Prostate gland (tissue), 2 donors: ENCODE data around the gene TEX2. TPM values are rescaled to one million over a fixed set of nuclear protein-coding genes. Genes with fewer than 3 reads are reported as not detected.

ENCODE experiments used
- DNase-seq: peaks from one replicate; pipeline ENCODE4 v3.0.0-alpha.2; 2019; ENCODE audit warnings: low spot score
- H3K27ac ChIP-seq, 2 donors: fragments of 200-600 bp; sonication (generic); 2 replicates each; pipeline ENCODE4 v1.5.1; 2017 to 2019
- H3K27me3 ChIP-seq: fragments of 200-600 bp; sonication (generic); replicated peaks from 2 replicates; pipeline ENCODE4 v1.5.1; 2019; ENCODE audit not compliant: insufficient read depth
- H3K36me3 ChIP-seq, 2 donors: fragments of 200-600 bp; sonication (generic); 1 replicate in 1 of 2; 2 replicates in 1 of 2; pipeline versions ENCODE4 v1.5.1 to v1.8.1; 2017 to 2019
- H3K4me1 ChIP-seq: fragments of 200-600 bp; sonication (generic); replicated peaks from 2 replicates; pipeline ENCODE4 v1.5.1; 2019
- H3K4me3 ChIP-seq, 2 donors: fragments of 200-600 bp; sonication (generic); 2 replicates each; pipeline ENCODE4 v1.5.1; 2017 to 2019
- H3K9me3 ChIP-seq: fragments of 200-600 bp; sonication (generic); 2 replicates; pipeline ENCODE4 v1.5.1; 2017
- POLR2A ChIP-seq: fragments of 450-650 bp; IDR thresholded peaks from one replicate; pipeline ENCODE4 v1.6.1; 2016; ENCODE audit warnings: antibody characterized with exemption, mild to moderate bottlenecking
- POLR2AphosphoS5 ChIP-seq: sonication (generic); formaldehyde crosslinking; IDR thresholded peaks from one replicate; pipeline ENCODE4 v1.6.1; 2017; ENCODE audit warnings: antibody characterized with exemption
- WGBS: methylation state at CpG from one replicate; pipeline ENCODE4 v1.1.5; 2018; 5-methylcytosine and 5-hydroxymethylcytosine counted together
- intact Hi-C: fragments of 100-400 bp; cut with DNase I; formaldehyde crosslinking; loops from one replicate; pipeline ENCODE4 v1.14.2; 2022
- total RNA-seq, 2 donors: library from RNA; depleted of rRNA; stranded (reverse); fragments of >200 nt; gene quantifications; one replicate each; pipeline ENCODE4 v1.1.0, GENCODE V29; 2016
- TF ChIP-seq, protein P1 (sequence below), 4 experiments: fragments of 200-600 bp in 2 of 4; fragments of 450-650 bp in 2 of 4; sonication (generic) in 2 of 4; IDR thresholded peaks; 1 replicate in 3 of 4; 2 replicates in 1 of 4; pipeline ENCODE4 v1.5.1; 2016 to 2019; ENCODE audit warnings: antibody characterized with exemption in 4 of 4, mild to moderate bottlenecking in 2 of 4, moderate library complexity in 2 of 4

TEX2 gene
- total RNA-seq, 2 donors from 2014 or later, result 31.3 to 43.8 TPM

DNA sequence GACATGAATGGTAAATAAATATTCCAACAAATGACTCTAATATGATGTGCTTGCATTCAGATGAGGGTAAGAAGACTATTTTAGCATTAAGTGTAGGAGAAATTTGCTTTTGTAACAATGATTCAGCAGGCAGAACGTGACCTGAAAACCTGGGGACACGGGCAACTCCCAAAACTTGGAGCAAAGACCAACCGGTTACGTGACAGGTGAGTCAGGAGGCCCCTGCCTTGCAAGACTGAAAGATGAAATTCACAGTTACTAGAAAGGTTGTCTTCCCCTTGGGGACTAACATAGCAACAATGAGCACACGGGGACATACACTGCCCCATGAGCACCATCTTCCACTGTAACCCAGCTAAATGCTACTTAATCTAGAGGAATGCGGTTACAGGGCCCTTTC, 99.6 kb downstream of the TEX2 start:
- no peak overlapping the region for H3K27ac ChIP-seq
- WGBS, result 81% methylated on average over 6 of the region's 6 CpGs
- TF ChIP-seq, protein P1, sequence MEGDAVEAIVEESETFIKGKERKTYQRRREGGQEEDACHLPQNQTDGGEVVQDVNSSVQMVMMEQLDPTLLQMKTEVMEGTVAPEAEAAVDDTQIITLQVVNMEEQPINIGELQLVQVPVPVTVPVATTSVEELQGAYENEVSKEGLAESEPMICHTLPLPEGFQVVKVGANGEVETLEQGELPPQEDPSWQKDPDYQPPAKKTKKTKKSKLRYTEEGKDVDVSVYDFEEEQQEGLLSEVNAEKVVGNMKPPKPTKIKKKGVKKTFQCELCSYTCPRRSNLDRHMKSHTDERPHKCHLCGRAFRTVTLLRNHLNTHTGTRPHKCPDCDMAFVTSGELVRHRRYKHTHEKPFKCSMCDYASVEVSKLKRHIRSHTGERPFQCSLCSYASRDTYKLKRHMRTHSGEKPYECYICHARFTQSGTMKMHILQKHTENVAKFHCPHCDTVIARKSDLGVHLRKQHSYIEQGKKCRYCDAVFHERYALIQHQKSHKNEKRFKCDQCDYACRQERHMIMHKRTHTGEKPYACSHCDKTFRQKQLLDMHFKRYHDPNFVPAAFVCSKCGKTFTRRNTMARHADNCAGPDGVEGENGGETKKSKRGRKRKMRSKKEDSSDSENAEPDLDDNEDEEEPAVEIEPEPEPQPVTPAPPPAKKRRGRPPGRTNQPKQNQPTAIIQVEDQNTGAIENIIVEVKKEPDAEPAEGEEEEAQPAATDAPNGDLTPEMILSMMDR (IDR thresholded peaks at IDR 0.05), result no peak
- TF ChIP-seq POLR2AphosphoS5, result no peak
- no peak for TF ChIP-seq POLR2A

DNA sequence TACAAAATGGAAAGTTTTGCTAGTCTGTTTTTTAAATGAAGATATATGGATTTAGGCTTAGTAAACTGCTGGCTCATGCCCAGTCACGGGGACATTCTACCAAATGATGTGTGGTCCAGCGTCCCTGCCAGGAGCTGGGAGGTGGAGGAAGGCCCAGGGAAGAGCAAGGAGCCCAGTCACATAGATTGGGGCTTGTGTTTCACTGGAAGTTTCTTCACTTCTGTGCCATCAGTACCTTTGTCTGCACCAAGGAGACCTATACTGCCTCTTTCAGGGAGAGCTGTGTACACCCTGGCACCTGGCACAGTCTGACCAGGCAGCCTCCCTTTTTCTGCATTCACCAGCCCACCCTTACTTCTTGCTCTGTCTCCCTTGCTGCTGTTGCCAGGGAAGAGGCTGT, 100.5 kb downstream of the TEX2 start:
- intact Hi-C loops, result no loop called here
- no peak overlapping the region for H3K4me3 ChIP-seq
- H3K9me3 ChIP-seq, result no peaks in the 10 kb centered on the region
- peaks cover 2% of the 10 kb centered on the region for H3K4me1 ChIP-seq
- DNase-seq, result no peak
- no peak for TF ChIP-seq POLR2A
- TF ChIP-seq, protein P1 (IDR thresholded peaks at IDR 0.05), result no peak
- no peak for TF ChIP-seq POLR2AphosphoS5
- WGBS, result 84% methylated on average over 2 of the region's 2 CpGs
- no peak overlapping the region for H3K27ac ChIP-seq
- no peaks in the 10 kb centered on the region for H3K36me3 ChIP-seq
- H3K27me3 ChIP-seq, result no peaks in the 10 kb centered on the region

More for the DNA sequence above, 99.6 kb downstream of the TEX2 start:
- DNase-seq, result no peak
- Histone ChIP-seq H3K4me3 (no peak overlapping the region), H3K4me1 (peaks cover 2% of the 10 kb centered on the region), H3K9me3 (no peaks in the 10 kb centered on the region), H3K36me3 (no peaks in the 10 kb centered on the region), H3K27me3 (no peaks in the 10 kb centered on the region)
- intact Hi-C loops, result no loop called here

DNA sequence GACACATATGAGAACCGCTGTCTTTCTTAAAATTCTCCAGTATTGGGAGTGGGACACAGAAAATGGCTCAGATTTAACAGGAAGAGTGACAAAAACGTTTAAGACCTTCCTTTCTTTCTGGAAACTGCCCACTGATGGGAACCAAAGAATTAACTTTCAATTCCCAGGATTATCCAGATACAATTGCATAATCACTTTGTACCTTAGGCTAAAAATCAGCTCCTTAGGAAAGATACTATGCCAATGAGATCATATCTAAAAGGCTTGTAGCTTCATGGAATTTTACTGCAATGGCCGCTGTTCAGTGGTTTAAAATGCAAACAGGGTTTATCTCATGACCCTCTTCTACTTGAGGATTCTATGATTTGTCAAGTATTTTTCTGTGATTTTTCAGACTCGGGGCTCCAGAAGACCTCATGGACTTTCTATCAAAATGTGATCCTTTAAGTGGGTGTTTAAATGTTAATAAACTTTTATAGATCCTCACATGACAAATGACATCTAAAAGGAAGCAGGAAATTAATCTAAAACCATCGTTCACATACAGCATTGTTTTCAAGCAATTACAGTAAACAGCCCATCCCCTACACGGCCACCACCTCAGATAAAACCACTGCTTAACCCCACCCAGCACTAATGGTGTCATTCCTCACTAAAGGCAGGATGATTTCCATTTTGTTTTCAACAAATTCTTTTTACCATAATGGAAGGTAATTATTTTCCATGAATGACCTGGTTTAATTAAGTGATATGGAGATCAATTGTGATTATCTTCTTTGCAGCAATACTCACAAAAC, 101.5 kb downstream of the TEX2 start:
- no peak for DNase-seq
- no peak overlapping the region for H3K27ac ChIP-seq
- 59% methylated on average over 6 of the region's 6 CpGs for WGBS
- intact Hi-C loops, result no loop called here
- H3K36me3 ChIP-seq, result no peaks in the 10 kb centered on the region
- H3K27me3 ChIP-seq, result no peaks in the 10 kb centered on the region
- peaks cover 5% of the 10 kb centered on the region for H3K4me1 ChIP-seq
- no peaks in the 10 kb centered on the region for H3K9me3 ChIP-seq
- TF ChIP-seq POLR2A (no peak), POLR2AphosphoS5 (no peak)
- TF ChIP-seq, protein P1 (IDR thresholded peaks at IDR 0.05), result no peak
- no peak overlapping the region for H3K4me3 ChIP-seq

DNA sequence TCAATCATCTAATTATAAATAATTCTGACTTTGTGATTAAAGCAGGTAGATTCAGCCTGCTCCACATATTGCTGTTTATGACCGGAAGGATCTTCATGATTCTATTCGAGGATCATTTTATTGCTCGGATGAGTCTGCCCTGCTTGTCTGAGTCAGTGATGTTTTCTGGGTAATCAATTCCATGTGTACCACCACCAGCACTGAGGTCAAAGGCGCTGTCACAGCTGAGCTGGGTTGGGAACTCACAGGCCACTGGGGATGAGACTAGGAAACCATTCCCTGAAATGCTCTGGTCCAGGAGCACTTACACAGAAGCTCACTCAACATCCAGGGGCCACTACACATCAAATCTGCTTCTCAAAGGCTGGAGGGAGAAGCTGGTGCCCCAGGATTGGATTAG, 102.7 kb downstream of the TEX2 start:
- H3K4me1 ChIP-seq, result peaks cover 12% of the 10 kb centered on the region
- H3K36me3 ChIP-seq, result no peaks in the 10 kb centered on the region
- 79% methylated on average over 4 of the region's 4 CpGs for WGBS
- DNase-seq, result no peak
- no peaks in the 10 kb centered on the region for H3K9me3 ChIP-seq
- no peak overlapping the region for H3K4me3 ChIP-seq
- intact Hi-C loops, result no loop called here
- TF ChIP-seq POLR2A (no peak), POLR2AphosphoS5 (no peak)
- TF ChIP-seq, protein P1 (IDR thresholded peaks at IDR 0.05), result no peak
- no peaks in the 10 kb centered on the region for H3K27me3 ChIP-seq
- H3K27ac ChIP-seq, result peak overlapping the region in 1 of 2 donors; percentile 80
